Liver (tissue), 9 donors: Measurements from ENCODE around the gene WIPI1. TPM values are rescaled to one million over a fixed set of nuclear protein-coding genes. Genes with fewer than 3 reads are reported as not detected.

Experiments used
- DNase-seq: peaks from one replicate; pipeline ENCODE4 v3.0.0-alpha.2; 2017; ENCODE audit warnings: low spot score
- H3K27ac ChIP-seq, 2 donors: one replicate each; pipeline ENCODE4 v1.7.0; 2013; ENCODE audit warnings: inconsistent platforms in 2 of 2, low read length in 2 of 2, control low read depth in 1 of 2, low read depth in 1 of 2, mild to moderate bottlenecking in 1 of 2
- H3K27me3 ChIP-seq, 4 donors: one replicate each; pipeline versions ENCODE4 v1.6.1 to v1.7.0; 2013; ENCODE audit warnings: low read length in 3 of 4, inconsistent platforms in 1 of 4, mild to moderate bottlenecking in 1 of 4, moderate library complexity in 1 of 4; ENCODE audit not compliant: control insufficient read depth in 4 of 4, insufficient read depth in 4 of 4
- H3K36me3 ChIP-seq, 4 donors: one replicate each; pipeline versions ENCODE4 v1.6.1 to v1.7.0; 2013; ENCODE audit warnings: low read length in 3 of 4, mild to moderate bottlenecking in 3 of 4, low read depth in 1 of 4, moderate library complexity in 1 of 4; ENCODE audit not compliant: control insufficient read depth in 4 of 4, insufficient read depth in 3 of 4
- H3K4me1 ChIP-seq, 4 donors: one replicate each; pipeline versions ENCODE4 v1.6.1 to v1.7.0; 2013; ENCODE audit warnings: low read length in 3 of 4, mild to moderate bottlenecking in 3 of 4, moderate library complexity in 1 of 4; ENCODE audit not compliant: control insufficient read depth in 4 of 4, insufficient read depth in 4 of 4
- H3K4me3 ChIP-seq, 3 donors: one replicate each; pipeline versions ENCODE4 v1.6.1 to v1.7.0; 2013; ENCODE audit warnings: low read length in 3 of 3, control low read depth in 1 of 3, low read depth in 1 of 3, mild to moderate bottlenecking in 1 of 3
- H3K9ac ChIP-seq, 2 donors: one replicate each; pipeline ENCODE4 v1.7.0; 2013; ENCODE audit warnings: low read length in 2 of 2, mild to moderate bottlenecking in 2 of 2, moderate library complexity in 2 of 2, control low read depth in 1 of 2, low read depth in 1 of 2
- H3K9me3 ChIP-seq, 4 donors: one replicate each; pipeline versions ENCODE4 v1.6.1 to v1.7.0; 2013; ENCODE audit warnings: low read length in 3 of 4; ENCODE audit not compliant: control insufficient read depth in 4 of 4
- ATF3 ChIP-seq: IDR thresholded peaks from 2 replicates; pipeline ENCODE4 v1.6.1; 2016; ENCODE audit warnings: antibody characterized with exemption
- EGR1 ChIP-seq, 2 donors: IDR thresholded peaks; 2 replicates each; pipeline ENCODE4 v1.6.1; 2016 to 2018; ENCODE audit warnings: antibody characterized with exemption in 2 of 2, low read depth in 2 of 2
- FOXA1 ChIP-seq: IDR thresholded peaks from 2 replicates; pipeline ENCODE4 v1.6.1; 2016; ENCODE audit warnings: antibody characterized with exemption
- GABPA ChIP-seq, 2 donors: IDR thresholded peaks in 1 of 2; conservative IDR thresholded peaks in 1 of 2; 2 replicates each; pipeline ENCODE4 v1.6.1; 2016; ENCODE audit warnings: antibody characterized with exemption in 2 of 2, mild to moderate bottlenecking in 1 of 2, moderate library complexity in 1 of 2
- HNF4A ChIP-seq, 2 donors: conservative IDR thresholded peaks; 2 replicates each; pipeline ENCODE4 v1.6.1; 2016; ENCODE audit warnings: antibody characterized with exemption in 2 of 2, mild to moderate bottlenecking in 2 of 2
- HNF4G ChIP-seq: IDR thresholded peaks from 2 replicates; pipeline ENCODE4 v1.6.1; 2016; ENCODE audit warnings: antibody characterized with exemption
- JUND ChIP-seq, 2 donors: IDR thresholded peaks; 2 replicates each; pipeline ENCODE4 v1.6.1; 2016; ENCODE audit warnings: antibody characterized with exemption in 2 of 2
- MAX ChIP-seq: IDR thresholded peaks from 2 replicates; pipeline ENCODE4 v1.6.1; 2016; ENCODE audit warnings: antibody characterized with exemption
- NR2F2 ChIP-seq: IDR thresholded peaks from 2 replicates; pipeline ENCODE4 v1.6.1; 2016; ENCODE audit warnings: antibody characterized with exemption
- RAD21 ChIP-seq, 2 donors: IDR thresholded peaks; 2 replicates each; pipeline ENCODE4 v1.6.1; 2016; ENCODE audit warnings: antibody characterized with exemption in 2 of 2, mild to moderate bottlenecking in 2 of 2
- REST ChIP-seq: IDR thresholded peaks from 2 replicates; pipeline ENCODE4 v1.6.1; 2016; ENCODE audit warnings: antibody characterized with exemption, mild to moderate bottlenecking
- RXRA ChIP-seq, 2 donors: IDR thresholded peaks; 2 replicates each; pipeline ENCODE4 v1.6.1; 2017 to 2018; ENCODE audit warnings: antibody characterized with exemption in 2 of 2, mild to moderate bottlenecking in 1 of 2
- SP1 ChIP-seq: IDR thresholded peaks from 2 replicates; pipeline ENCODE4 v1.6.1; 2018; ENCODE audit warnings: antibody characterized with exemption, mild to moderate bottlenecking
- TAF1 ChIP-seq: conservative IDR thresholded peaks from 2 replicates; pipeline ENCODE4 v1.6.1; 2016; ENCODE audit warnings: antibody characterized with exemption, mild to moderate bottlenecking
- YY1 ChIP-seq: IDR thresholded peaks from 2 replicates; pipeline ENCODE4 v1.6.1; 2016; ENCODE audit warnings: antibody characterized with exemption, mild to moderate bottlenecking
- WGBS: extraction: QIAGEN DNeasy Blood & Tissue Kit; methylation state at CpG from one replicate; pipeline ENCODE4 v1.1.7; 2013; 5-methylcytosine and 5-hydroxymethylcytosine counted together
- polyA plus RNA-seq, 2 donors: library from polyadenylated mRNA; stranded (reverse) in 1 of 2; unstranded in 1 of 2; fragments of 200-250 nt in 1 of 2; fragments of >200 nt in 1 of 2; fragmentation: Nextera tagmentation in 1 of 2; extraction: Ambion mirVana in 1 of 2; gene quantifications; one replicate each; pipeline versions ENCODE4 v1.2.1 to v1.2.3, GENCODE V29; 2013 to 2015
- total RNA-seq, 2 donors: library from RNA; depleted of rRNA; stranded (reverse); fragments of >200 nt; gene quantifications; one replicate each; pipeline ENCODE4 v1.2.3, GENCODE V29; 2014
- TF ChIP-seq, protein P1 (sequence below): IDR thresholded peaks from 2 replicates; pipeline ENCODE4 v1.6.1; 2016; ENCODE audit warnings: antibody characterized with exemption
- TF ChIP-seq, protein P2 (sequence below): fragments of 150-350 bp; IDR thresholded peaks from 2 replicates; pipeline ENCODE4 v1.5.1; 2017; ENCODE audit warnings: improper control_type of control experiment, low read depth, low read length; ENCODE audit not compliant: missing input control
- donor health status: healthy.
- donor health status: healthy.
- donor health status: healthy.
- donor health status: healthy.
- donor health status: healthy.

WIPI1 gene
- total and polyA plus RNA-seq, 4 donors, result 21.1 to 48.6 (median 29.8) TPM

DNA sequence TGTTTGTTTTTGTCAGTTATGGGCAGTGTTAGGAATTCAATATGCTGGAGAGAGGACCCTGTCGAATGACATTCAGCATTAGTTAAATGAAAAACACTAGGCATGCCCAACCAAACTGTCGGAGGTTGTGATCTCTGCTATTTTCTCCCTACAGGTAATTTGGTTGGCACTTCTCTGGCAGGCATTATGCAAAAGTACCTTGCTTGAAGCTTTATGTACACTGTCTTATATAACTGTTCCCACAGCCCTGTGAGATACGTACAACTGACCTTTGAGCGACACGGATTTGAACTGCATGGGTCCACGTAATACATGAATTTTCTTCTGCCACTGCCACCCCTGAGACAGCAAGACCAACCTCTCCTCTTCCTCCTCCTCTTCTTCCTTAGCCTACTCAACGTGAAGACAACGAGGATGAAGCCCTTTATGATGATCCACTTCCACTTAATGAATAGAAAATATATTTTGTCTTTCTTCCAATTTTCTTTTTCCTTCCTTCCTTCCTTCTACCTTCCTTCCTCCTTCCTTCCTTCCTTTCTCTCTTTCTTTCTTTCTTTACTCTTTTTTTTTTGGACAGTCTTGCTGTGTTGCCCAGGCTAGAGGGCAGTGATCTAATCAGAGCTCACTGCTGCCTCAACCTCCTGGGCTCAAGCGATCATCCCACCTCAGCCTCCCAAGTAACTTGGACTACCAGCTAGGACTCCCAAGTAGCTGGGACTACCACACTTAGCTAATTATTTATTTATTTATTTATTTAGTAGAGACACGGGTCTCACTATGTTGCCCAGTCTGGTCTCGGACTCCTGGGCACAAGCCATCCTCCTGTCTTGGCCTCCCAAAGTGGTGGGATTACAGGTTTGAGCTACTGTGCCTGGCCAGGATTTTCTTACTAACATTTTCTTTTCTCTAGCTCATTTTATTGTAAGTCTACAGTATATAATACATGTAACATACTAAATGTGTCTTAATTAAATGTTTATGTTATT lies 77.3 kb downstream of the WIPI1 start:
- Histone ChIP-seq H3K4me1 (peaks cover 8 to 46% (median 35%) of the 10 kb centered on the region in 4 donors), H3K9ac (no peak overlapping the region), H3K36me3 (no peaks in the 10 kb centered on the region), H3K4me3 (no peak overlapping the region), H3K27ac (peak overlapping the region; percentile 92), H3K9me3 (no peaks in the 10 kb centered on the region), H3K27me3 (no peaks in the 10 kb centered on the region)
- TF ChIP-seq FOXA1 (no peak), JUND (IDR thresholded peaks at IDR 0.05) (no peak), HNF4A (conservative IDR thresholded peaks at IDR 0.05) (peak; percentile 41 to 47), YY1 (no peak), RXRA (IDR thresholded peaks at IDR 0.05) (peak; percentile 9 to 13), REST (no peak), SP1 (no peak), TAF1 (no peak), RAD21 (IDR thresholded peaks at IDR 0.05) (no peak), ATF3 (no peak), EGR1 (IDR thresholded peaks at IDR 0.05; ENCODE audit: low read depth in 2 of 2) (no peak)
- TF ChIP-seq, protein P1, sequence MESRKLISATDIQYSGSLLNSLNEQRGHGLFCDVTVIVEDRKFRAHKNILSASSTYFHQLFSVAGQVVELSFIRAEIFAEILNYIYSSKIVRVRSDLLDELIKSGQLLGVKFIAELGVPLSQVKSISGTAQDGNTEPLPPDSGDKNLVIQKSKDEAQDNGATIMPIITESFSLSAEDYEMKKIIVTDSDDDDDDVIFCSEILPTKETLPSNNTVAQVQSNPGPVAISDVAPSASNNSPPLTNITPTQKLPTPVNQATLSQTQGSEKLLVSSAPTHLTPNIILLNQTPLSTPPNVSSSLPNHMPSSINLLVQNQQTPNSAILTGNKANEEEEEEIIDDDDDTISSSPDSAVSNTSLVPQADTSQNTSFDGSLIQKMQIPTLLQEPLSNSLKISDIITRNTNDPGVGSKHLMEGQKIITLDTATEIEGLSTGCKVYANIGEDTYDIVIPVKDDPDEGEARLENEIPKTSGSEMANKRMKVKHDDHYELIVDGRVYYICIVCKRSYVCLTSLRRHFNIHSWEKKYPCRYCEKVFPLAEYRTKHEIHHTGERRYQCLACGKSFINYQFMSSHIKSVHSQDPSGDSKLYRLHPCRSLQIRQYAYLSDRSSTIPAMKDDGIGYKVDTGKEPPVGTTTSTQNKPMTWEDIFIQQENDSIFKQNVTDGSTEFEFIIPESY, result no peak
- 73% methylated on average over 11 of the region's 11 CpGs for WGBS
- no peak for DNase-seq

GRCh38 chr17:68379177-68379510 lies 78.2 kb downstream of the WIPI1 start:
- H3K4me1 ChIP-seq, result peaks cover 7 to 41% (median 32%) of the 10 kb centered on the region in 4 donors
- no peaks in the 10 kb centered on the region for H3K9me3 ChIP-seq
- H3K27me3 ChIP-seq, result no peaks in the 10 kb centered on the region
- H3K27ac ChIP-seq, result peak overlapping the region; percentile 92
- DNase-seq, result no peak
- H3K36me3 ChIP-seq, result no peaks in the 10 kb centered on the region
- 67% methylated on average over 3 of the region's 3 CpGs for WGBS
- peak overlapping the region in 1 of 2 donors; percentile 62 for H3K9ac ChIP-seq
- no peak overlapping the region for H3K4me3 ChIP-seq
- no peak for TF ChIP-seq REST
- TF ChIP-seq YY1, result no peak
- no peak for TF ChIP-seq MAX
- TF ChIP-seq ATF3, result no peak
- TF ChIP-seq SP1, result no peak
- TF ChIP-seq HNF4G, result no peak
- no peak for TF ChIP-seq GABPA (IDR thresholded peaks at IDR 0.05 in 1 of 2, conservative IDR thresholded peaks at IDR 0.05 in 1 of 2)
- no peak for TF ChIP-seq NR2F2
- TF ChIP-seq, protein P2, sequence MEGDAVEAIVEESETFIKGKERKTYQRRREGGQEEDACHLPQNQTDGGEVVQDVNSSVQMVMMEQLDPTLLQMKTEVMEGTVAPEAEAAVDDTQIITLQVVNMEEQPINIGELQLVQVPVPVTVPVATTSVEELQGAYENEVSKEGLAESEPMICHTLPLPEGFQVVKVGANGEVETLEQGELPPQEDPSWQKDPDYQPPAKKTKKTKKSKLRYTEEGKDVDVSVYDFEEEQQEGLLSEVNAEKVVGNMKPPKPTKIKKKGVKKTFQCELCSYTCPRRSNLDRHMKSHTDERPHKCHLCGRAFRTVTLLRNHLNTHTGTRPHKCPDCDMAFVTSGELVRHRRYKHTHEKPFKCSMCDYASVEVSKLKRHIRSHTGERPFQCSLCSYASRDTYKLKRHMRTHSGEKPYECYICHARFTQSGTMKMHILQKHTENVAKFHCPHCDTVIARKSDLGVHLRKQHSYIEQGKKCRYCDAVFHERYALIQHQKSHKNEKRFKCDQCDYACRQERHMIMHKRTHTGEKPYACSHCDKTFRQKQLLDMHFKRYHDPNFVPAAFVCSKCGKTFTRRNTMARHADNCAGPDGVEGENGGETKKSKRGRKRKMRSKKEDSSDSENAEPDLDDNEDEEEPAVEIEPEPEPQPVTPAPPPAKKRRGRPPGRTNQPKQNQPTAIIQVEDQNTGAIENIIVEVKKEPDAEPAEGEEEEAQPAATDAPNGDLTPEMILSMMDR, result no peak
- TF ChIP-seq FOXA1, result no peak
